ENCODE measurements around the gene DGKD.

Gene DGKD

DNA sequence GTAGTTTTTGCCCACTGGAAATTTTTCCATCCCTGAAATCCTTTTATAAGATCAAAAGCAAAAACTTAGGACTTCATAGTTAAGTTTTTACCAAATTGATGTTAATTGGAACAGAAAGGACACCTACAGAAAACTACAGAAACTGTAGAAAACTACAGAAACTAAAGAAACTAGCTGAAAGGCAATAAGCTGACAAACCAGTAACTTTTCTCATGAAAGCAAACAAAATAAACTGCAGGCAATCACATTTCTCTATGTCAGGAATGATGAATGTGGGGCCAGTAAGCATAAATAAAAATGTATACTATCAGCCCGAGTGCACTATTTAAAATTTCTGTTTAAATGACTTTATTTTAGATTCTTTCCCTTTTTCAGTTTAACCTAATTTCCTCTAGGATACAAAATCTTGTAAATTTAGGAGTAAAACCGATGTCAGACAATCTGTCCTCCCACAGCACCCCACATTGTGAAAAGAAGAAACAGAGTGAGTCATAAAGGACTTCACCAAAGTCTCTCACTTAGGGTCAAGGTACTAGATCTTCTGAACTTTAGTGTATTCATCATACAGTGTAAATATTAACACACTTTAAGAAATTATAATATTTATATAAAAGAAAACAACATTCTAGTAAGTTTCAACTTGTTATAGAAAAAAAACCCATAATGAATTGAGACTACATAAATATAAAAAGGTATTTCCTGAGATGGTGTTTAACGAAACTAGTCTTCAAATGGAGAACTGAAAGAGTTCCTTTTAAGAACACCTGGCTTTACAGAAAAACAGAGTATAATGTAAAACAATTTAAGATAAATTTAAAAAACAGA lies 165.7 kb downstream of the DGKD start:
- DNase-seq: no peak

Data from kidney glomerular epithelial cell (primary cell).